IPS DF 6.9 (cell line): ENCODE data around the gene TP63.

ENCODE experiments used
- DNase-seq: peaks from one replicate; pipeline ENCODE4 v3.0.0-alpha.2; 2013; ENCODE audit warnings: low read depth, low spot score
- H3K27ac ChIP-seq: one replicate; pipeline ENCODE4 v1.5.1; 2013; ENCODE audit warnings: low read length, control low read depth
- H3K27me3 ChIP-seq: 2 replicates; pipeline ENCODE4 v1.6.1; 2013; ENCODE audit warnings: mild to moderate bottlenecking, low read length; ENCODE audit not compliant: control insufficient read depth, insufficient read depth
- H3K36me3 ChIP-seq: 2 replicates; pipeline ENCODE4 v1.6.1; 2013; ENCODE audit warnings: low read length; ENCODE audit not compliant: control insufficient read depth, insufficient read depth
- H3K4me1 ChIP-seq: 2 replicates; pipeline ENCODE4 v1.6.1; 2013; ENCODE audit warnings: low read length; ENCODE audit not compliant: control insufficient read depth, insufficient read depth
- H3K4me3 ChIP-seq: 2 replicates; pipeline ENCODE4 v1.5.1; 2013; ENCODE audit warnings: mild to moderate bottlenecking, low read length
- H3K9me3 ChIP-seq: 2 replicates; pipeline ENCODE4 v1.6.1; 2013; ENCODE audit warnings: low read length, inconsistent platforms; ENCODE audit not compliant: control insufficient read depth, insufficient read depth
- WGBS: extraction: QIAGEN DNeasy Blood & Tissue Kit; methylation state at CpG from one replicate; pipeline ENCODE4 v1.1.7; 2013; ENCODE audit warnings: mixed read lengths, missing lambda C conversion rate; ENCODE audit not compliant: insufficient read length, insufficient coverage; 5-methylcytosine and 5-hydroxymethylcytosine counted together

Gene TP63

DNA sequence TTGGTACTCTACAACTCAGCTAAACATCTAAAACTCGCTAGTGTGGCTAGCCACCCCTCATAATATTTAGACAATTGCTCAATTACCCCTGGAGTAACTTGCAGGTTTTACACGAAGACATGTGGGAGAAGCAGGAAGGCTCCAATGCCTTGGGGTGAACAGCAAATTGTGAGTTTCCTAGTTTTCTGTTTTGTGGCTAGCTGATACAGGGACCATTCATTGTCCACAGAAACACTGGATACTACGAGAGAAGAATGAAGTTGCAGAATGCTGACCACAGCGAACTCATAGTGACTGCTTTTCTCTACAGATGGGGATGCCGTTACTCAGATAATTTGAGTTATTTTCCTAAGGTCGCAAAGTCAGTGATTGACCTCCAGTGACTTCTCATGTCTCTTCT is 276.6 kb downstream of the TP63 start:
- no peak for DNase-seq
- no CpG with 5 or more reads among the region's 6 CpGs for WGBS
- Histone ChIP-seq H3K4me3 (no peak overlapping the region), H3K27me3 (no peaks in the 10 kb centered on the region), H3K9me3 (no peaks in the 10 kb centered on the region), H3K27ac (no peak overlapping the region), H3K4me1 (no peaks in the 10 kb centered on the region), H3K36me3 (no peaks in the 10 kb centered on the region)

DNA sequence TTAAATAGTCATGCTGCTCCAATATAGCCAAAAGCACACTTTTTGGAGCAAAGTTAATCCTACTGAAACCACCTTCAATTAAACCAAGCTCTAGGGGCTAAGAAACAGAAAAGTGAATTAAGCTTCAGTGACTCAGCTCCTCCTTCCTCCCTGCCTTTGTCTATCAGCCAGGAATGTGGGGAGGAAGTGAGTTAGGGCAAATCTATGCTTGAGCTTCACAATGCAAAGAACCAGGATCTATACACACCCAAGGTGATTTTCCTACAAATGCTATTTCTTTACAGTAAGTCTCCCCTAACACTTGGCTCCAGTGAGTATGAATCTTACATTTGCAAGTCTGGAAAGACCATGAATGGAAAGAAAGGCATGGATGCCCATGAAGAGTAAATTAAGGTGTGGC is 277.5 kb downstream of the TP63 start:
- H3K4me1 ChIP-seq, result no peaks in the 10 kb centered on the region
- no peaks in the 10 kb centered on the region for H3K27me3 ChIP-seq
- no peaks in the 10 kb centered on the region for H3K36me3 ChIP-seq
- no peak overlapping the region for H3K27ac ChIP-seq
- no peaks in the 10 kb centered on the region for H3K9me3 ChIP-seq
- no peak for DNase-seq
- H3K4me3 ChIP-seq, result no peak overlapping the region

DNA sequence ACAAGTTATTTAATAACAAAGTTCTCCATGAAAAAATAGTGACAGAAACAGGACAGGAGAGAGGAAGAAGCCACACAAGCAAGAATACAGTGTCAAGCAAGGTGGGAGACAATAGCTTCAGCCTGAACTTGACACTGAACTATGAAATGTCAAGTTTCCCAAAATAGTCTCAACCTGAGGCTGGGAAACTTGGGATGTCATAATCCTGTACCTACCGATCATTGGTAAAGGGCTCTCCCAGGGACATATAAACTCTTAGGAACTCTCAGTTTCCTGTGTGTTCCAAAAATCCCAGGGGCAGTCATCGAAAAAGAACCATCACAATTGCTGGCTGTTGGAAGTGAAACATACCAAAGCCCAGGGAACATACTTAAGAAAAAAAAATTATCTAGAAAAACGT is 277.9 kb downstream of the TP63 start:
- Histone ChIP-seq H3K4me1 (no peaks in the 10 kb centered on the region), H3K4me3 (no peak overlapping the region), H3K36me3 (no peaks in the 10 kb centered on the region), H3K27me3 (no peaks in the 10 kb centered on the region), H3K27ac (no peak overlapping the region), H3K9me3 (no peaks in the 10 kb centered on the region)
- DNase-seq, result no peak
- WGBS, result 100% methylated on average over 1 of the region's 3 CpGs

DNA sequence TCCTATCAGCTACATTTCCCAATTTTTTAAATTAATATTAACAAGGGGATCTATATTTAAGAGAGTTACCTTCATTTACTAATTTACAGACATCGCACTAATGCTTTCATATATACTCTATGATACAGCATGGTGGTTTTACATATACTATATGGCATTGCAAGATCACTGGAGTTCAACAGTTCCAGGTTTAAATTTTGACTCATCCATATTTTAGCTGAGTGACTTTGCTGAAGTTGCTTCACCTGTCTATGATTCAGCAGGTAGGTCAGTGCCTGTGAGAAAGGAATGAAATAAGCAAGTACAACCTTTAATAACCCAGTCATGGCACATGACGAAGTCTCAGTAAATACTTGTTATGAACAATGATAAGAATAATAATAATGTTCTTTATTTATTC is 278.4 kb downstream of the TP63 start:
- H3K4me3 ChIP-seq, result no peak overlapping the region
- no peaks in the 10 kb centered on the region for H3K9me3 ChIP-seq
- no peak overlapping the region for H3K27ac ChIP-seq
- H3K36me3 ChIP-seq, result no peaks in the 10 kb centered on the region
- no peak for DNase-seq
- H3K4me1 ChIP-seq, result no peaks in the 10 kb centered on the region
- WGBS, result no CpG with 5 or more reads among the region's 2 CpGs
- no peaks in the 10 kb centered on the region for H3K27me3 ChIP-seq

DNA sequence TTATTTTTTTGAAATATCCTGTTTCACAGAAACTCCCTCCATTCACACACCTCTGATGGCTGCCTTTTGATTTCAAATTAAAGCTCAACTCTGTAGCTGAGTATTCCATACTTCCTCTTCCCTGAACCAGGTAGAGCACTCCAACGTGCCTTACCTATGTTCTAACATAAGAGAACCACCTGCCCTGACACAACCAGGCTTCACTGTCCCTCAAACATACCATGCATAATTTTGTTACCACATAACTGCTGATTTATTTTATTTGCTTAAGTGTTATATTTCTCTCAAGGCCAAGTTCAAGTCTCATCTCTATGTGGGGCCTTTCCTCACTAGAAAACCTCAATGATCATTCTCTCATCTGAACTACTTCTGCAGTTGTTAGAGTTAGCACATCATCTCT is 279.8 kb downstream of the TP63 start:
- no peak overlapping the region for H3K4me3 ChIP-seq
- no peaks in the 10 kb centered on the region for H3K36me3 ChIP-seq
- H3K4me1 ChIP-seq, result no peaks in the 10 kb centered on the region
- no peaks in the 10 kb centered on the region for H3K27me3 ChIP-seq
- WGBS, result no CpG with 5 or more reads among the region's 1 CpG
- no peak overlapping the region for H3K27ac ChIP-seq
- DNase-seq, result no peak
- H3K9me3 ChIP-seq, result no peaks in the 10 kb centered on the region

DNA sequence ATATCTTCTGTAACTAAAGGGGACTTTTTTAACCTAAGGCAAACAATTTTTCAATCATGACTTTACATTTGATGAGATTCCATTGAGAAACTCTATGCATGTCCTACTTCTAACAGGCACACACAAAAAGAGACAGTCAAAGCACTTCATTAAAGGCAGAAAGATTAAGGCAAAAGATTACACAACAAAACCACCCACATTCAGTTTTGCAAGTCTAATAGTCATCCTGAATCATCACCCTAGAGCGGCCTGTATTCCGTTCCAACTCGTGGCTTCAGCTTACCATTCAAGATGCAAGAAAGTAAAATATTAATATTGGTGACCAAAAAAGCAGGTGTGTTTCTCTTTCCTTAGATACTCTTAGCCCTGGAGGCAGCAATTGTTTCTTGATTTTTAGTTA is 283.6 kb downstream of the TP63 start:
- Histone ChIP-seq H3K9me3 (no peaks in the 10 kb centered on the region), H3K27me3 (no peaks in the 10 kb centered on the region), H3K36me3 (no peaks in the 10 kb centered on the region), H3K4me3 (no peak overlapping the region), H3K4me1 (no peaks in the 10 kb centered on the region), H3K27ac (no peak overlapping the region)
- no peak for DNase-seq
- no CpG with 5 or more reads among the region's 3 CpGs for WGBS

DNA sequence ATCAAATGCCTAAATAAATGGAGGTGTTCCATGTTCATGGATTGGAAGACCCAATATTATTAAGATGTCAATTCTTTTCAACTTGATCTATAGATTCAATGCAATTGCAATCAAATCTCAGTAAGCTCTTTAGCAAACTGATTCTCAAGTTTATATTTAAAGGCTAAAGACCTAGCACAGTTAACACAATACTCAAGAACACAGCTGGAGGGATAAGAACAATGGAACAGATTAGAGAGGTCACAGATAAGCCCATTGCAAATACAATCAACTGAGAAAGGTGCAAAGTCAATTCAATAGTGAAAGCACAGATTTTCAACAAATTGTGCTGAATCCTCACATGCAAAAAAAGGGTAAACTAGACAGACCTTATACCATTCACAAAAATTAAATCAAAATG is 290.6 kb downstream of the TP63 start:
- no peak for DNase-seq
- Histone ChIP-seq H3K4me1 (no peaks in the 10 kb centered on the region), H3K36me3 (no peaks in the 10 kb centered on the region), H3K9me3 (no peaks in the 10 kb centered on the region), H3K27ac (no peak overlapping the region), H3K4me3 (no peak overlapping the region), H3K27me3 (no peaks in the 10 kb centered on the region)

DNA sequence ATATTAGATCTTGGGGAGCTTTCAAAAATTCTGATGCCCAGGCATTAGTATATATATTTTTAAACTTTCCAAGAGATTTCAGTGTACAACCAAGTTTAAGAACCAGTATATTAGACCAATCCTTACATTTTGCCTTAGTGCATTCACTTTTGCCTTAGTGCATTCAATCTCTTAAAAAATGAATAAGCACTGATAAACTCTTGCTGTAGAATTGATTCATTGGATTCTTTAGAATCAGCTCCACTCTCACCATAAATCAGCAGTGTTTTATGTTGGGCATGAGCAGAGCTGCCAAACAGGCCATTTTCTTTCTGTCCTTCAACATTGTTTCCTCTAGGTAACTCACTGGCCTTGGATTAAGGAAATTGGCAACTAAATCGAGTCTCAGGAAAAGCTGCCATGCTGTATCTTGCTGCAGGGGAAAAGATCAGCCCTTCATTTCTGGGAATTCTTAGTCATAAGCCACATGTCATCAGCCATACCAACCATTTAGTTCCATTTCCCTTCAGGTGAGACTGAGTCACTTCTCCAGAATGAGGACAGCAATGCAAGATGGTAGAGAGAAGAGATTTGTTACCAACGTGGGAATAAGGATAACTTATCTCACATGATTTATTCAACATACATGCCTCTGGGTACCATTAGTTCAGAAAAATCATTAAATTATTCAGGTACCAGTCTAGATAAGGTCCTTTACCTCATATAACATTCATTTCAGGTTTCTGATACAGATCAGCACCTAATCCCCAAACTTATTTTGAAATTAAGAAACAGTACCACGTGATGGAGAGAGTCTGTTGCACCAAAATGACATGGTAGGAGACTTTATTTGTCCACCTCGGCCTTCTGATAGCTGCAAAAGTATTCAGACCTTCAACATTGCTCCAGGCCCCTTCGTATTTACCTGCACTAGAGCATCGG is 297.0 kb downstream of the TP63 start:
- H3K27ac ChIP-seq, result no peak overlapping the region
- H3K9me3 ChIP-seq, result no peaks in the 10 kb centered on the region
- no peaks in the 10 kb centered on the region for H3K4me1 ChIP-seq
- H3K27me3 ChIP-seq, result no peaks in the 10 kb centered on the region
- no peak overlapping the region for H3K4me3 ChIP-seq
- no peak for DNase-seq
- no peaks in the 10 kb centered on the region for H3K36me3 ChIP-seq
- WGBS, result no CpG with 5 or more reads among the region's 6 CpGs

DNA sequence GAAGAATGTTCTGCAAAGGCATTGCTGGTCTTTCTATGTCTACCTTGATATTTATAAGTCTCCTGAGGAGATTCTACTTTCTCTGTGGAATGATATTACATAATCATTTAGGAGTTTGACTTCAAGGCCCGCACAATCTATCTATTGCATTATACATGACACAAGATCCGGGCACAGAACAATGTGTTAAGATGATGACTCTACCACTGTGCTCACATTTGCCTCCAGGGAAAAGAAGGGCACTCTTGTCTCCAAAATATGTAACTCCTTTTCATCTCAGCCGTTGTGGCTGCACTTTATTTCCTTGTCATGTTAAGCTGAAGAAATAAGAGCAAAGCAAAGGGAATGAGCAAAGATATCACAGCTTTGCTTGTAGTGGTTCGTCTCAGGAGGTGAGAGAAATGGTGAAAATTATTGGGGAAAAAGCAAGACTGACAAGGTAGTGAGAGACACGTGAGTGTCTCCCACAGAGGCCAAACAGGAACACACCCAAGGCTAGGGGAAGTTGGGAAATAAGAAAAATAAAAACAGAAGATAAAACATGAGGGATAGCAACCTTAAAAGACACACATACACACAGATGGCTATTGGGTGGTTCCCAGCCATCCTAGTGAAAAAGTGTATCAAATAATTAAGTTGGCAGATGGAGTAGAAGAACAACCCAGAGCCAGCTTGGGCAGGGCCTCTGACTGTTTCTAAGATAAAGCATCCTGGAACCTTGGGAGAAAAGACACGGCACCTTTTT is 305.2 kb downstream of the TP63 start:
- H3K27me3 ChIP-seq, result no peaks in the 10 kb centered on the region
- no peaks in the 10 kb centered on the region for H3K4me1 ChIP-seq
- H3K9me3 ChIP-seq, result no peaks in the 10 kb centered on the region
- no peak overlapping the region for H3K27ac ChIP-seq
- H3K36me3 ChIP-seq, result no peaks in the 10 kb centered on the region
- no peak for DNase-seq
- no CpG with 5 or more reads among the region's 6 CpGs for WGBS
- no peak overlapping the region for H3K4me3 ChIP-seq

DNA sequence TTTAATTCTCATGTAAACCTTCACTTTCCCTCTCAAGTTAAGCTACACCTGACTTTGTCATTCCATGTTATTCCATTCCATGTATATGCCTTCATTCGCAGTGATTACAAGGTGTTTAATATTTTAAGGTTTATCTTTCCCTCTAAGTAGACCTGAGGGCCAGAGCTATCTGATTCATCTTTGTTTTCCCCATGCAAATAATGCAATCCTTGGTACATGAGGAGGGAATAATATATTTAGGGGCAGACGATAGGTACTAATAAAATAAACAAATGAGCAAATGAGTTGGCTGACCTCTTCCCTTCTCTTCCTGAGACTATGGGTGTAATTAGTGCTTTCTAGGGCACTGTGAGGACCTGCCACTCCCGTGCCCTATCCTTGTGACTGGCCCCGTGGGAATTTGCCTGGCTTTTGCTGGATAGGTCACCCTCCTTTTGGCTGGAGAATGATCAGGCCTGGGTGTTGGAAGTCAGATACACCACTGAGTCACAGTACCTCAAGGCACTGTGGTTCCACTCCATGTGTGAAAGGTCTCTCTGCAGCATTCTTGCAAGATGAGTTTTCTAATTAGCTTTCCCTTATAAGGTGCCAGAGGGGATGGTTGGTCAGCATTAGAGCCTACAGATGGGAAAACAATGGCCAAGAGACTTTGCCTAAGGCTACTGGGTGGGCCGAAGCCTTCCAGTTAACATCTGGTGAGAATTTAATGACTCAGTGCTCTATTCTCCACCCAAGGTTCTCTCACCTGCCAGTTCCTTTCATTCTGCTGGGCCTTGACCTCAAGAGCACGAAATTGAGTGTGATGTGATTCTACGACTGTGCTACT is 306.3 kb downstream of the TP63 start:
- H3K36me3 ChIP-seq, result no peaks in the 10 kb centered on the region
- H3K4me3 ChIP-seq, result no peak overlapping the region
- H3K27me3 ChIP-seq, result no peaks in the 10 kb centered on the region
- H3K27ac ChIP-seq, result no peak overlapping the region
- H3K4me1 ChIP-seq, result no peaks in the 10 kb centered on the region
- no peaks in the 10 kb centered on the region for H3K9me3 ChIP-seq
- no CpG with 5 or more reads among the region's 7 CpGs for WGBS
- no peak for DNase-seq
